Measurements from ENCODE around the gene CDK11A. TPM values are rescaled to one million over a fixed set of nuclear protein-coding genes. Genes with fewer than 3 reads are reported as not detected.
A peak's percentile ranks its signal among the peaks of the same experiment; 100 is the strongest.
"Not testable (repeated sequence)": the region's sequence is repeated elsewhere in the genome, so short reads cannot be mapped to it uniquely, and the experiment has no call there.

CDK11A gene
- total and polyA plus RNA-seq, 2 experiments from 2014 or later: 5.1 to 20.0 TPM

- not testable (repeated sequence) for H2AFZ ChIP-seq
These were observed 18.4 kb upstream of the CDK11A start for GRCh38 chr1:1742529-1742928.

GRCh38 chr1:1741013-1741412, 16.9 kb upstream of the CDK11A start:
- H3K4me3 ChIP-seq; H2AFZ ChIP-seq; H3F3A ChIP-seq (ENCODE audit: insufficient read depth); H4K20me1 ChIP-seq (ENCODE audit: insufficient read depth); H3K4me1 ChIP-seq (ENCODE audit: insufficient read depth); in situ Hi-C loops (cut with MboI); H3K9me3 ChIP-seq (ENCODE audit: low read depth); H3K9me2 ChIP-seq (ENCODE audit: insufficient read depth); H3K36me3 ChIP-seq (ENCODE audit: low read depth); H3K27me3 ChIP-seq (replicated peaks; ENCODE audit: insufficient read depth): not testable (repeated sequence)
- H3K79me2 ChIP-seq (ENCODE audit: insufficient read depth): peaks cover 24% of the 10 kb centered on the region
- H3K9ac ChIP-seq: peak overlapping the region; percentile 42; the same call in 1 of the 2 replicates
- peak overlapping the region; percentile 16 for H3K4me2 ChIP-seq (ENCODE audit: unreplicated experiment)
- 2% methylated on average over 9 to 12 of the region's 12 CpGs for WGBS, 2 experiments (ENCODE audit: low coverage in 1 of 2, low lambda C conversion rate in 2 of 2, missing lambda C conversion rate in 2 of 2)
- peak; percentile 96 for DNase-seq
- H3K27ac ChIP-seq: peak overlapping the region; percentile 72

More at GRCh38 chr1:1742529-1742928, 18.4 kb upstream of the CDK11A start:
- H3K4me1 ChIP-seq (ENCODE audit: insufficient read depth); H3K9ac ChIP-seq; H3K4me2 ChIP-seq (ENCODE audit: unreplicated experiment); in situ Hi-C loops (cut with MboI); H3K9me3 ChIP-seq (ENCODE audit: low read depth); H3F3A ChIP-seq (ENCODE audit: insufficient read depth); H4K20me1 ChIP-seq (ENCODE audit: insufficient read depth); H3K4me3 ChIP-seq; H3K36me3 ChIP-seq (ENCODE audit: low read depth); H3K27me3 ChIP-seq (replicated peaks; ENCODE audit: insufficient read depth); H3K9me2 ChIP-seq (ENCODE audit: insufficient read depth); H3K27ac ChIP-seq; DNase-seq: not testable (repeated sequence)
- 86 to 89% methylated on average over 11 of the region's 11 CpGs for WGBS, 2 experiments (ENCODE audit: low coverage in 1 of 2, low lambda C conversion rate in 2 of 2, missing lambda C conversion rate in 2 of 2)
- H3K79me2 ChIP-seq (ENCODE audit: insufficient read depth): peaks cover 24% of the 10 kb centered on the region

GRCh38 chr1:1738799-1739337, 14.7 kb upstream of the CDK11A start:
- in situ Hi-C loops (cut with MboI); H3K27me3 ChIP-seq (replicated peaks; ENCODE audit: insufficient read depth): not testable (repeated sequence)
- WGBS, 2 experiments (ENCODE audit: low coverage in 1 of 2, low lambda C conversion rate in 2 of 2, missing lambda C conversion rate in 2 of 2): 83 to 84% methylated on average over 8 to 12 of the region's 22 CpGs

GRCh38 chr1:1737675-1738590, 13.8 kb upstream of the CDK11A start:
- H2AFZ ChIP-seq; H3K4me2 ChIP-seq (ENCODE audit: unreplicated experiment); H3K27me3 ChIP-seq (replicated peaks; ENCODE audit: insufficient read depth); in situ Hi-C loops (cut with MboI); H4K20me1 ChIP-seq (ENCODE audit: insufficient read depth); H3K4me3 ChIP-seq; H3K9me3 ChIP-seq (ENCODE audit: low read depth); H3K9ac ChIP-seq; H3K4me1 ChIP-seq (ENCODE audit: insufficient read depth); H3F3A ChIP-seq (ENCODE audit: insufficient read depth); H3K36me3 ChIP-seq (ENCODE audit: low read depth); DNase-seq; H3K9me2 ChIP-seq (ENCODE audit: insufficient read depth); H3K27ac ChIP-seq: not testable (repeated sequence)
- WGBS, 2 experiments (ENCODE audit: low coverage in 1 of 2, low lambda C conversion rate in 2 of 2, missing lambda C conversion rate in 2 of 2): 94 to 97% methylated on average over 18 to 19 of the region's 44 CpGs
- peaks cover 17% of the 10 kb centered on the region for H3K79me2 ChIP-seq (ENCODE audit: insufficient read depth)

More at GRCh38 chr1:1738799-1739337, 14.7 kb upstream of the CDK11A start:
- H3K79me2 ChIP-seq (ENCODE audit: insufficient read depth): peaks cover 24% of the 10 kb centered on the region
- H4K20me1 ChIP-seq (ENCODE audit: insufficient read depth); H3K9me3 ChIP-seq (ENCODE audit: low read depth); H2AFZ ChIP-seq; H3K9me2 ChIP-seq (ENCODE audit: insufficient read depth); DNase-seq; H3K4me1 ChIP-seq (ENCODE audit: insufficient read depth); H3K4me2 ChIP-seq (ENCODE audit: unreplicated experiment); H3K36me3 ChIP-seq (ENCODE audit: low read depth); H3F3A ChIP-seq (ENCODE audit: insufficient read depth); H3K4me3 ChIP-seq; H3K9ac ChIP-seq; H3K27ac ChIP-seq: not testable (repeated sequence)

- no peaks in the 10 kb centered on the region for H3K36me3 ChIP-seq (ENCODE audit: low read depth)
- peaks cover 7% of the 10 kb centered on the region; the same call in 1 of the 2 replicates for H3F3A ChIP-seq (ENCODE audit: insufficient read depth)
- no peak overlapping the region for H3K9ac ChIP-seq
- DNase-seq: no peak
- H3K9me2 ChIP-seq (ENCODE audit: insufficient read depth): no peaks in the 10 kb centered on the region
- H3K4me1 ChIP-seq (ENCODE audit: insufficient read depth): peaks cover 9% of the 10 kb centered on the region
- H3K4me2 ChIP-seq (ENCODE audit: unreplicated experiment): no peak overlapping the region
- no peaks in the 10 kb centered on the region for H3K79me2 ChIP-seq (ENCODE audit: insufficient read depth)
- no peaks in the 10 kb centered on the region for H3K27me3 ChIP-seq (replicated peaks; ENCODE audit: insufficient read depth)
- no peak overlapping the region for H3K27ac ChIP-seq
- no peaks in the 10 kb centered on the region for H4K20me1 ChIP-seq (ENCODE audit: insufficient read depth)
- 88% methylated on average over 17 of the region's 17 CpGs for WGBS, 2 experiments (ENCODE audit: low coverage in 1 of 2, low lambda C conversion rate in 2 of 2, missing lambda C conversion rate in 2 of 2)
- H3K4me3 ChIP-seq: no peak overlapping the region
- H3K9me3 ChIP-seq (ENCODE audit: low read depth): no peaks in the 10 kb centered on the region
- TF ChIP-seq EZH2phosphoT487 (IDR thresholded peaks at IDR 0.05; ENCODE audit: insufficient read depth, low read depth): no peak
- TF ChIP-seq EZH2 (IDR thresholded peaks at IDR 0.05; ENCODE audit: insufficient read depth, poor library complexity, severe bottlenecking): no peak
- no peak overlapping the region for H2AFZ ChIP-seq
- in situ Hi-C loops (cut with MboI): no loop called here
These were observed 8.2 kb upstream of the CDK11A start for GRCh38 chr1:1732381-1732780.
